SK-N-SH treated with all-trans-retinoic acid at 6 μM for 48 hours (cell line): ENCODE results near the gene AMOTL1.

ENCODE experiments used
- CSDC2 ChIP-seq: fragments of 250-450 bp; sonication (Bioruptor Pico); IDR thresholded peaks from 2 replicates; pipeline ENCODE4 v1.5.0; 2020; ENCODE audit warnings: mild to moderate bottlenecking, moderate library complexity
- ESRRG ChIP-seq: fragments of 250-450 bp; sonication (Bioruptor Pico); IDR thresholded peaks from 2 replicates; pipeline ENCODE4 v1.6.1; 2021; ENCODE audit warnings: mild to moderate bottlenecking
- PPARA ChIP-seq: fragments of 250-450 bp; sonication (Bioruptor Pico); IDR thresholded peaks from 2 replicates; pipeline ENCODE4 v1.5.0; 2020; ENCODE audit warnings: mild to moderate bottlenecking, borderline replicate concordance
- RARB ChIP-seq: fragments of 250-450 bp; sonication (Bioruptor Pico); IDR thresholded peaks from 2 replicates; pipeline ENCODE4 v1.8.0; 2021; ENCODE audit warnings: mild to moderate bottlenecking, moderate library complexity
- TCF4 ChIP-seq: fragments of 250-450 bp; sonication (Bioruptor Pico); IDR thresholded peaks from 2 replicates; pipeline ENCODE4 v1.8.0; 2021; ENCODE audit warnings: mild to moderate bottlenecking, moderate library complexity, borderline replicate concordance
- ZFP3 ChIP-seq: fragments of 250-450 bp; sonication (Bioruptor Pico); IDR thresholded peaks from 2 replicates; pipeline ENCODE4 v1.5.0; 2020; ENCODE audit warnings: mild to moderate bottlenecking, moderate library complexity
- TF ChIP-seq, protein P1 (sequence below): fragments of 250-450 bp; sonication (Bioruptor Pico); IDR thresholded peaks from 2 replicates; pipeline ENCODE4 v1.5.1; 2021; ENCODE audit warnings: mild to moderate bottlenecking, moderate library complexity

DNA sequence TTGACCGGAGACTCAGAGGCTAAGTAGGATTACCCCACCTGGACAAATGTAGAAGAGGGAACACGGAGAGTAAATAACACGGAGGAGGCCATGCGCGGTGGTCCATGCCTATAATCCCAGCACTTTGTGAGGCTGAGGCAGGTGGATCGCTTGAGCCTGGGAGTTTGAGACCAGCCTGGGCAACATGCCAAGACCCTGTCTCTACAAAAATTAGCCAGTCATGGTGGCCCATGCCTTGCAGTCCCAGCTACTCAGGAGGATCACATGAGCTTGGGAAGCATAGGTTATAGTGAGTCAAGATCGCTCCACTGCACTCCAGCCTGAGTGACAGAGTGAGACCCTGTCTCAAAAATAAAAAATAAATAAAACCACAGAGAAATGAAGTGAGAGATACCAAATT, 53.9 kb downstream of the AMOTL1 start:
- no peak for TF ChIP-seq ZFP3 (CRISPR knock-in tag)
- TF ChIP-seq ESRRG = no peak
- no peak for TF ChIP-seq TCF4
- TF ChIP-seq CSDC2 = no peak
- TF ChIP-seq, protein P1, sequence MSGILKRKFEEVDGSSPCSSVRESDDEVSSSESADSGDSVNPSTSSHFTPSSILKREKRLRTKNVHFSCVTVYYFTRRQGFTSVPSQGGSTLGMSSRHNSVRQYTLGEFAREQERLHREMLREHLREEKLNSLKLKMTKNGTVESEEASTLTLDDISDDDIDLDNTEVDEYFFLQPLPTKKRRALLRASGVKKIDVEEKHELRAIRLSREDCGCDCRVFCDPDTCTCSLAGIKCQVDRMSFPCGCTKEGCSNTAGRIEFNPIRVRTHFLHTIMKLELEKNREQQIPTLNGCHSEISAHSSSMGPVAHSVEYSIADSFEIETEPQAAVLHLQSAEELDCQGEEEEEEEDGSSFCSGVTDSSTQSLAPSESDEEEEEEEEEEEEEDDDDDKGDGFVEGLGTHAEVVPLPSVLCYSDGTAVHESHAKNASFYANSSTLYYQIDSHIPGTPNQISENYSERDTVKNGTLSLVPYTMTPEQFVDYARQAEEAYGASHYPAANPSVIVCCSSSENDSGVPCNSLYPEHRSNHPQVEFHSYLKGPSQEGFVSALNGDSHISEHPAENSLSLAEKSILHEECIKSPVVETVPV (CRISPR knock-in tag) = no peak
- no peak for TF ChIP-seq PPARA
- TF ChIP-seq RARB (CRISPR knock-in tag) = no peak
